Activated naive CD8-positive, alpha-beta T cell treated with anti-CD3 and anti-CD28 coated beads for 36 hours (primary cell): Measurements from ENCODE around the gene INTS1. TPM values are rescaled to one million over a fixed set of nuclear protein-coding genes. Genes with fewer than 3 reads are reported as not detected.

Experiments
- DNase-seq: peaks from one replicate; pipeline ENCODE4 v3.0.0; 2021
- H3K27ac Mint-ChIP-seq: one replicate; pipeline ENCODE4 v1.8.0; 2022; ENCODE audit warnings: mild to moderate bottlenecking, moderate library complexity, mixed read lengths
- H3K27me3 Mint-ChIP-seq: one replicate; pipeline ENCODE4 v1.8.0; 2022; ENCODE audit warnings: mild to moderate bottlenecking, mixed read lengths
- H3K36me3 Mint-ChIP-seq: one replicate; pipeline ENCODE4 v1.8.0; 2021; ENCODE audit warnings: mild to moderate bottlenecking, mixed read lengths
- H3K4me1 Mint-ChIP-seq: one replicate; pipeline ENCODE4 v1.8.0; 2021; ENCODE audit warnings: mixed read lengths
- H3K4me3 Mint-ChIP-seq: one replicate; pipeline ENCODE4 v1.8.0; 2022; ENCODE audit warnings: mild to moderate bottlenecking, moderate library complexity, mixed read lengths
- H3K9me3 Mint-ChIP-seq: one replicate; pipeline ENCODE4 v1.8.0; 2022; ENCODE audit warnings: mixed read lengths
- total RNA-seq, 2 experiments: library from RNA; stranded (reverse); gene quantifications; one replicate each; pipeline ENCODE4 v1.2.3, GENCODE V29; 2021

Gene INTS1
- total RNA-seq, 2 experiments from 2014 or later = 88.9 to 94.1 TPM

- peaks cover 4% of the 10 kb centered on the region for H3K36me3 Mint-ChIP-seq
- no peaks in the 10 kb centered on the region for H3K4me1 Mint-ChIP-seq
- H3K27ac Mint-ChIP-seq = no peak overlapping the region
- H3K4me3 Mint-ChIP-seq = no peak overlapping the region
- no peaks in the 10 kb centered on the region for H3K9me3 Mint-ChIP-seq
- no peak for DNase-seq
- H3K27me3 Mint-ChIP-seq = no peaks in the 10 kb centered on the region
These were observed 9.2 kb downstream of the INTS1 start for GRCh38 chr7:1494866-1495563.

- DNase-seq = no peak
- H3K4me1 Mint-ChIP-seq = no peaks in the 10 kb centered on the region
- no peaks in the 10 kb centered on the region for H3K27me3 Mint-ChIP-seq
- H3K9me3 Mint-ChIP-seq = no peaks in the 10 kb centered on the region
- no peak overlapping the region for H3K27ac Mint-ChIP-seq
- peaks cover 2% of the 10 kb centered on the region for H3K36me3 Mint-ChIP-seq
- no peak overlapping the region for H3K4me3 Mint-ChIP-seq
These were observed 9.7 kb downstream of the INTS1 start for GRCh38 chr7:1494447-1494846.

- Mint-ChIP-seq H3K9me3 (no peaks in the 10 kb centered on the region), H3K4me1 (no peaks in the 10 kb centered on the region), H3K27ac (no peak overlapping the region), H3K27me3 (no peaks in the 10 kb centered on the region), H3K36me3 (peaks cover 2% of the 10 kb centered on the region), H3K4me3 (no peak overlapping the region)
- DNase-seq = no peak
These were observed 10.6 kb downstream of the INTS1 start for GRCh38 chr7:1493571-1493970.

- Mint-ChIP-seq H3K4me1 (no peaks in the 10 kb centered on the region), H3K9me3 (no peaks in the 10 kb centered on the region), H3K36me3 (peaks cover 4% of the 10 kb centered on the region), H3K4me3 (no peak overlapping the region), H3K27ac (no peak overlapping the region), H3K27me3 (no peaks in the 10 kb centered on the region)
- no peak for DNase-seq
These were observed 11.1 kb downstream of the INTS1 start for GRCh38 chr7:1493129-1493528.

GRCh38 chr7:1492640-1493039, 11.5 kb downstream of the INTS1 start:
- no peaks in the 10 kb centered on the region for H3K27me3 Mint-ChIP-seq
- H3K9me3 Mint-ChIP-seq = no peaks in the 10 kb centered on the region
- no peak overlapping the region for H3K4me3 Mint-ChIP-seq
- H3K36me3 Mint-ChIP-seq = peaks cover 4% of the 10 kb centered on the region
- H3K4me1 Mint-ChIP-seq = no peaks in the 10 kb centered on the region
- no peak for DNase-seq
- H3K27ac Mint-ChIP-seq = no peak overlapping the region

- H3K36me3 Mint-ChIP-seq = peaks cover 4% of the 10 kb centered on the region
- H3K4me3 Mint-ChIP-seq = no peak overlapping the region
- no peak for DNase-seq
- no peaks in the 10 kb centered on the region for H3K9me3 Mint-ChIP-seq
- no peaks in the 10 kb centered on the region for H3K27me3 Mint-ChIP-seq
- no peaks in the 10 kb centered on the region for H3K4me1 Mint-ChIP-seq
- no peak overlapping the region for H3K27ac Mint-ChIP-seq
These were observed 12.0 kb downstream of the INTS1 start for GRCh38 chr7:1492221-1492620.

- Mint-ChIP-seq H3K9me3 (no peaks in the 10 kb centered on the region), H3K27ac (no peak overlapping the region), H3K4me1 (no peaks in the 10 kb centered on the region), H3K36me3 (peaks cover 4% of the 10 kb centered on the region), H3K27me3 (no peaks in the 10 kb centered on the region), H3K4me3 (no peak overlapping the region)
- no peak for DNase-seq
These were observed 13.4 kb downstream of the INTS1 start for GRCh38 chr7:1490837-1491236.

GRCh38 chr7:1489336-1489735, 14.9 kb downstream of the INTS1 start:
- H3K4me1 Mint-ChIP-seq = no peaks in the 10 kb centered on the region
- no peaks in the 10 kb centered on the region for H3K27me3 Mint-ChIP-seq
- H3K4me3 Mint-ChIP-seq = no peak overlapping the region
- H3K36me3 Mint-ChIP-seq = peaks cover 4% of the 10 kb centered on the region
- no peak for DNase-seq
- H3K27ac Mint-ChIP-seq = no peak overlapping the region
- no peaks in the 10 kb centered on the region for H3K9me3 Mint-ChIP-seq

GRCh38 chr7:1488016-1488415, 16.2 kb downstream of the INTS1 start:
- Mint-ChIP-seq H3K4me1 (no peaks in the 10 kb centered on the region), H3K4me3 (no peak overlapping the region), H3K9me3 (no peaks in the 10 kb centered on the region), H3K27ac (no peak overlapping the region), H3K27me3 (no peaks in the 10 kb centered on the region), H3K36me3 (peaks cover 6% of the 10 kb centered on the region)
- no peak for DNase-seq

- Mint-ChIP-seq H3K27me3 (no peaks in the 10 kb centered on the region), H3K27ac (no peak overlapping the region), H3K36me3 (peaks cover 4% of the 10 kb centered on the region), H3K4me3 (no peak overlapping the region), H3K9me3 (no peaks in the 10 kb centered on the region), H3K4me1 (no peaks in the 10 kb centered on the region)
- no peak for DNase-seq
These were observed 16.7 kb downstream of the INTS1 start for GRCh38 chr7:1487466-1487865.

GRCh38 chr7:1486571-1486970, 17.6 kb downstream of the INTS1 start:
- Mint-ChIP-seq H3K36me3 (peaks cover 6% of the 10 kb centered on the region), H3K4me1 (no peaks in the 10 kb centered on the region), H3K4me3 (no peak overlapping the region), H3K9me3 (no peaks in the 10 kb centered on the region), H3K27ac (no peak overlapping the region), H3K27me3 (no peaks in the 10 kb centered on the region)
- DNase-seq = no peak

GRCh38 chr7:1485156-1485555, 19.0 kb downstream of the INTS1 start:
- Mint-ChIP-seq H3K9me3 (no peaks in the 10 kb centered on the region), H3K4me3 (no peak overlapping the region), H3K4me1 (no peaks in the 10 kb centered on the region), H3K36me3 (peaks cover 6% of the 10 kb centered on the region), H3K27ac (no peak overlapping the region), H3K27me3 (no peaks in the 10 kb centered on the region)
- DNase-seq = no peak

- H3K4me1 Mint-ChIP-seq = no peaks in the 10 kb centered on the region
- no peaks in the 10 kb centered on the region for H3K27me3 Mint-ChIP-seq
These were observed 19.6 kb downstream of the INTS1 start for GRCh38 chr7:1484569-1484968.

GRCh38 chr7:1483536-1484505, 20.4 kb downstream of the INTS1 start:
- H3K9me3 Mint-ChIP-seq = no peaks in the 10 kb centered on the region
- no peaks in the 10 kb centered on the region for H3K27me3 Mint-ChIP-seq
- H3K4me3 Mint-ChIP-seq = no peak overlapping the region
- no peaks in the 10 kb centered on the region for H3K4me1 Mint-ChIP-seq
- no peak overlapping the region for H3K27ac Mint-ChIP-seq
- H3K36me3 Mint-ChIP-seq = peaks cover 6% of the 10 kb centered on the region
- DNase-seq = no peak

More at GRCh38 chr7:1484569-1484968, 19.6 kb downstream of the INTS1 start:
- DNase-seq = no peak
- H3K4me3 Mint-ChIP-seq = no peak overlapping the region
- no peak overlapping the region for H3K27ac Mint-ChIP-seq
- peaks cover 6% of the 10 kb centered on the region for H3K36me3 Mint-ChIP-seq
- H3K9me3 Mint-ChIP-seq = no peaks in the 10 kb centered on the region

- DNase-seq = no peak
- Mint-ChIP-seq H3K27me3 (no peaks in the 10 kb centered on the region), H3K4me1 (no peaks in the 10 kb centered on the region), H3K27ac (no peak overlapping the region), H3K36me3 (peaks cover 4% of the 10 kb centered on the region), H3K4me3 (no peak overlapping the region), H3K9me3 (no peaks in the 10 kb centered on the region)
These were observed 21.1 kb downstream of the INTS1 start for GRCh38 chr7:1483079-1483478.
